Stimulated activated effector memory CD8-positive, alpha-beta T cell treated with anti-CD3 and anti-CD28 coated beads, Interleukin-12 subunit alpha, Interleukin-12 subunit beta, amount 100 ng/mL, for 72 hours (primary cell): ENCODE results near the gene COL20A1.

Experiments used
- ATAC-seq: fragments of 150-1000 bp; cut with Tn5 transposase; 2 replicates; pipeline ENCODE4 v1.10.0; 2021
- DNase-seq, 2 donors: peaks; one replicate each; pipeline ENCODE4 v3.0.0; 2021 to 2022; ENCODE audit warnings: low spot score in 2 of 2
- H3K27ac Mint-ChIP-seq: one replicate; pipeline ENCODE4 v1.8.0; 2022; ENCODE audit warnings: mild to moderate bottlenecking, mixed read lengths
- H3K36me3 Mint-ChIP-seq: one replicate; pipeline ENCODE4 v1.8.0; 2022; ENCODE audit warnings: mild to moderate bottlenecking, mixed read lengths
- H3K4me1 Mint-ChIP-seq: one replicate; pipeline ENCODE4 v1.8.0; 2022; ENCODE audit warnings: mixed read lengths
- H3K4me3 Mint-ChIP-seq: one replicate; pipeline ENCODE4 v1.8.0; 2022; ENCODE audit warnings: mild to moderate bottlenecking, mixed read lengths
- H3K9me3 Mint-ChIP-seq: one replicate; pipeline ENCODE4 v1.8.0; 2022; ENCODE audit warnings: mixed read lengths

Gene COL20A1

DNA sequence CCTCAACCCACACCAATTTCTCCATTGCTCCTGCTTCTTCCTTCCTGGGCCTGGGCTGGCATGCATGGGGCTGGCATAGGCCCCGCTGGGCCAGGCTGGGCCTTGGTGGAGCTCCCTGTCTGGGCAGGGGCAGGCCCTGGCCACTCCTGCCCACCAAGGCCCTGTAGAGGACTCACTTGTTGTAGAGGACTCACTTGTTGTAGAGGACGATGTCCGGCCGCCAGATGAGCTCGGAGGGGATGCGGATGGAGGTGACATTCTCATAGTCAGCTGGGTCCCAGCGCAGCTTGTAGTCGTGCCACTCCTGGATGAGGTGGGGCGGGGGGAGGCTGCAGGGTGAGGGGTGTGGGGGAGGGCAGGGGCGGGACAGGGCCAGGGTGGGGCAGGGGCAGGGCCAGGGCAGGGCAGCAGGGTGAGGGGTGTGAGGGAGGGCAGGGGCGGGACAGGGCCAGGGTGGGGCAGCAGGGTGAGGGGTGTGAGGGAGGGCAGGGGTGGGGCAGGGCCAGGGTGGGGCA, 62.9 kb downstream of the COL20A1 start:
- ATAC-seq: no peak
- Mint-ChIP-seq H3K27ac (no peak overlapping the region), H3K4me1 (no peaks in the 10 kb centered on the region), H3K36me3 (peaks cover 6% of the 10 kb centered on the region), H3K4me3 (no peak overlapping the region), H3K9me3 (no peaks in the 10 kb centered on the region)
- no peak for DNase-seq

DNA sequence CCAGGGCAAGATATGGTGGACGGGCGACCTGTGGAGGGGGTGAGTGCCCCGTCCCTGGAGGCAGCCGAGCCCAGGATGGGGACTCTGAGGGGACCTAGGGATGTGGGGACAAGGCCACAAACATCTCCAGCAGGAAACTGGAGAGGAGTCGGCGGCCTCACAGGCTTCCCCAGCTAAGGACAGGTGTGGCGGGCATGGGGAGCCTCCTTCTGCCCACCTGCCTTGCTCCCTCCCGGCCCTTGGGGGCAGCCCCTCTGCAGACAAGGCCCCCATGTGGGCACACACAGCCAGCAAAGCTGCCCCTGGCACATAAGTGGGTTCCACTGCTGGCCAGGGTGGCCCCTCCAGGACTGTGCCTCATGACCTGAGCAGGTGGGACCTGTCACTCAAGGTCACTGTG, 63.5 kb downstream of the COL20A1 start:
- DNase-seq (no peak), ATAC-seq (no peak)
- Mint-ChIP-seq H3K27ac (no peak overlapping the region), H3K9me3 (no peaks in the 10 kb centered on the region), H3K4me1 (no peaks in the 10 kb centered on the region), H3K36me3 (no peaks in the 10 kb centered on the region), H3K4me3 (no peak overlapping the region)

DNA sequence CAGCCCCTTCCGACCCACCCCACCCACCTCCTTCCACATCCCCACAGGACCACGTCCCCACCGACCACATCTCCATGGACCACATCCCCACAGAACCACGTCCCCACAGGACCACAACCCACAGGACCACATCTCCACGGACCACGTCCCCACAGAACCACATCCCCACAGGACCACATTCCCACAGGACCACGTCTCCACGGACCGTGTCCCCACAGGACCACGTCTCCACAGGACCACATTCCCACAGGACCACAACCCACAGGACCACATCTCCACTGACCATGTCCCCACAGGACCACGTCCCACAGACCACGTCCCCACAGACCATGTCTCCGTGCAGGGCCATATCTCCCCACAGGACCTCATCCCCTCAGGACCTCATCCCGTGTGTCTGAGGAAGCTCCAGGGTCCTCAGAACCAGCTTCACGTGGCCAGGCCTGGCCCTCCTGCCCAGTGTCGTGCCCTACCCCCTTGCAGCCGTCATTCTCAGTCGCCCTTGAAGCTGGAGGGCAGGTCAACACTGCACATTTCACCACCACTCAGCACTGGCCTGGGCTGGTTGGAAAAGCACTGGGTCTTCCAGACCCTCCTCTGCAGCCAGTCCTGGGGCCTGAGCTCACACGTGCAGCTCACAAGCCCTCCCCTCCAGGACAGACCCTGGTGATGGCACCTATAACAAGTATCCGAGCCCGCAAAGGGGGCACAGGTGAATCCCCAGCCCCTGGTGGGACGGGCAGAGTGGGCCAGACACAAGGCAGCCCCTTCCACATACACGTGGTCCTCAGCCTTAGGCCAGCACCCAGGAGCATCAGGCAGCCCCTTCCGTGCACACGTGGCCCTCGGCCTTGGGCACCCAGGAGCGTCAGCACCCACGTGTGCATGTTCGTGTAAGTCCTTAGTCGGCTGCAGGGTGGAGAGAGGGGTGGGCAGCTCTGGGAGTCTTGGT, 64.2 kb downstream of the COL20A1 start:
- Mint-ChIP-seq H3K4me1 (peaks cover under 1% of the 10 kb centered on the region), H3K4me3 (no peak overlapping the region), H3K27ac (no peak overlapping the region), H3K9me3 (no peaks in the 10 kb centered on the region), H3K36me3 (no peaks in the 10 kb centered on the region)
- DNase-seq (no peak), ATAC-seq (no peak)

DNA sequence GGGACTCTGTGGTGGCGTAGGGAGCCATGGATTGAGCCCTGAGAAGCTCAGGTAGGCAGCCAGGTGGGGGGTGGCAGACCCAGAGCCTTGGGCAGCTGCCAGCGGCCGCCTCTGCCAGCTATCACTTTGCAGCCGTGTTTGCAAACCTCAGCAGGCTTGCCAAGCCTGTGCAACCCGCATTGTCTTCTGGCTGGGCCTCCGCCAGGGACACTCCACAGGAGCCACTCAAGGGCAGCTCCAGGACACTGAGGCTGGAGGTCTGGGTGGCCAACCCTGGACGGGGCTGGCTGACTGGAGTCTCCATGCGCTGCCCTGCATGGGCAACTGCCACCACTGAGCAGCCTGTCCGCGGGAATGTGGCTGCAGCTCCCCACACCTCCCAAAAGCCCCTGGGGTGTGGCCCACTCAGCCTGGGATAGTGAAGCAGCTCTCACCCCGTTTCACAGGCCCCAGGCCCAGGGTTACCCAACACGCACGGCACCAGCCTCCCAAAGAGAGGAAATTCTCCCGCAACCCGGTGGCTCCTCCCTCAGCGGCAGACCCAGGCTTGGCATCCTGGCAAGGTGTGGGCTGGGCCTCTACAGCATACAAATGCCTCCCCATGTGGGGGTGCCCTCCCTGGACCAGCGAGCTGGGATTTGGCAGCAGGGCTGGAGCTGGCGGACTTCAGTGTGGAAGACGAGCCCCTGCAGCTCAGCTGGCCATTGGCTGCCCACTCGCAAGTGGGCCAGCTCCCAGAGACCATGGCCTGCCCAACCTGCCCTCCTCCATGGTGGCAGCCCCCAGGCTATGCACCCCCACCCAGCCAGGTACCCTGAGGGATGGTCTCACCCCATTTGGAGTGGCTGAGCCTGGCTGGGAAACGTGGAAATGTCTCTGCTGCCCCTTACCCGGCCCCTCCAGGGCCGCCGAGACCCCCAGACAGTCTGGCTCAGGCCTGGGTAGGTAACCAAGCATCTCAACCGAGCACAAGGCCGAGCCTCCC, 65.2 kb downstream of the COL20A1 start:
- Mint-ChIP-seq H3K9me3 (no peaks in the 10 kb centered on the region), H3K36me3 (no peaks in the 10 kb centered on the region), H3K4me3 (no peak overlapping the region), H3K27ac (no peak overlapping the region), H3K4me1 (peaks cover 8% of the 10 kb centered on the region)
- no peak for DNase-seq
- no peak for ATAC-seq

GRCh38 chr20:63359164-63359934, 66.4 kb downstream of the COL20A1 start:
- ATAC-seq: no peak
- H3K36me3 Mint-ChIP-seq: no peaks in the 10 kb centered on the region
- H3K27ac Mint-ChIP-seq: no peak overlapping the region

DNA sequence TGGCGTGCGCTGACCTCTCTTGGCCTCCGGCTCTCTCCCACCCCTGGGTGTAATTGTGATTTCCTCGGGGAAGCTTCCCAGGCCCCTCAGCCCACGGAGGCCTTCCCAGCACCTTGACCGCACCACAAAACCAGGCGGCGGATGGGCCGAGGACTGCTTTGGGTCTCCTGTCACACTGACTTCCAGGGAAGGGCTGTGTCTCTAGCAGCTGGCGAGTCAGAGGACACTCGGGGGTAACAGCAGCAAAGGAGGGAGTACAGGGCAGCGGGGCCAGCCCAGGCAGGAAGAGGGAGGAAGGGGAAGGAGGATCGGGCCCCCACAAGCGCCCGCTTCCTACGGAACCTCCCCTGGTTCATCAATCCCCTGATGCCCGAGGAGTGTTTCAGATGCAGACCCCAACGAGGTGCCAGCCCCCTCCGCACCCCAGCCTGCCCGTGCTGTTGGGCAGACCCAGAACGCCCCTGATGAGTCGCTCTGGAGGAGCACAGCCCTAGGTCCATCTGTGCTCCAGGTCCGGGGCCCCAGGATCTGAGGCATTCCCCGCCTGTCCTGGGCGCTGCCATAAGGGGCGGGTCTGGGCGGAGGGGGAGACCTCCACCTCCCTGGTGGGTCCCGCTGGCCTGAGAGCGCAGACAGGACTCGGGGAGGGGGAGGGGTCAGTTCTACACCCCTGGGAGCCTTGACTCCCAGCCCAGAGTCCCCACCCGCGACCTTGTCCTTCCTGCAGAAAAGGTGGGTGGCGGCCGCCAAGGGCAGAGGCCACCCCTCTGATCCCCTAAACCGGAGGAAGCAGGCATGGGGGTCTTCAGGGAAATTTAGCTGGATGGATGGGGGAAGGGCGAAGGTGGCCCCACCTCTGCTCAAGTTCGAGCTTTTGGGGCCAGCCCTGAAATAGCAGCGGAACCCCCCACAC, 67.2 kb downstream of the COL20A1 start:
- H3K4me3 Mint-ChIP-seq: no peak overlapping the region
- no peak for ATAC-seq
- H3K9me3 Mint-ChIP-seq: no peaks in the 10 kb centered on the region
- DNase-seq: no peak
- no peak overlapping the region for H3K27ac Mint-ChIP-seq
- peaks cover 8% of the 10 kb centered on the region for H3K4me1 Mint-ChIP-seq
- no peaks in the 10 kb centered on the region for H3K36me3 Mint-ChIP-seq

More at GRCh38 chr20:63359164-63359934, 66.4 kb downstream of the COL20A1 start:
- DNase-seq: no peak
- Mint-ChIP-seq H3K9me3 (no peaks in the 10 kb centered on the region), H3K4me3 (no peak overlapping the region), H3K4me1 (peaks cover 8% of the 10 kb centered on the region)

- ATAC-seq (no peak), DNase-seq (no peak)
- Mint-ChIP-seq H3K4me1 (peaks cover 8% of the 10 kb centered on the region), H3K36me3 (no peaks in the 10 kb centered on the region), H3K9me3 (no peaks in the 10 kb centered on the region), H3K27ac (no peak within 1 kb of the TSS), H3K4me3 (no peak within 1 kb of the TSS)
These were observed 68.0 kb downstream of the COL20A1 start, which contains the start of gene CHRNA4 for GRCh38 chr20:63360850-63361518. Gene CHRNA4 (minus strand): TSS chr20:63361349. CDS start chr20:63361165, 184 bp downstream.

DNA sequence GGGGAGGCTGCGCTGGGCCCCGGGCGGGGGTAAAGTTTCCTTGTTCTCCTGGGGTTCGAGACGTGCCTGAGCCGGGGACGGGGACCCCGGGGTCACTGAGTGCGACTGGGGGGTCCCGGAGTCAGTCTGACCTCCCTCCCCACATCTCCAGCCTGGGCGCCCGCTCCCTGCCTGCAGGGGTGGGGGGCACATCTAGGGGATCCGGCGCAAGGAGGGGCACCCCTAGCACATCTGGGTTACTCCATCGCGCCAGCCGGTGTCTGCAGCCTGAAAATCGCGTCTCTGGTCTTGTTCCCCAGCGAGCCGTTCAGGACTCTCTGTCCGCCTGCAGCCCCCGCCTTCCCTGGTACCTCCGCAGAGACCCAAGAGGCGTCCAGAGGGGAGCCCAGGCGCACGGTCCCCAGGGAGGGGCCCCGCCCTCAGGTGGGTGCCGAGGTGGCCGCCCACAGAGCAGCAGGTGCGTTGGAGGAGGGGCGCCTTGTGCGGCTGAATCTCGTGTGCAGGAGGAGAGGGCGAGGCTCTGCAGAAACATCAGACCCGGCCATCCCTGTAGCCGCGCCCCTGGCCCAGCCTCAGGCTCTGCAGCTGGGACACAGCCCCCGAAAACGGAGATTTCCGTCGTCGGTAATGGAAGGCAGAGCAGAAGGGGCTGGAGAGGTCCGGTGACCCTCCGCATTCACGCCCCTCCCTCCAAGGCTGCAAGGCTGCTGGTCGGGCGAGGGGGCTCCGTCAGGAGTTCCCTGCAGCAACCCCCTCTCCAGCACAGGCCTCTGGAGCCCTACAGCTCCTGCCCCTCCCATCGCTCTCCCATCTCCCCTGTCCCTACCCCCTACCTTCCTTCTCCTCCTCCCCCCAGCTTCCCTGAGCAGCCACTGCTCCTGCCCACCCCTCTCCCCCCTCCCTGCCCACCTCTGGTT, 68.8 kb downstream of the COL20A1 start:
- Mint-ChIP-seq H3K9me3 (no peaks in the 10 kb centered on the region), H3K4me1 (peaks cover 8% of the 10 kb centered on the region), H3K4me3 (no peak overlapping the region), H3K36me3 (no peaks in the 10 kb centered on the region), H3K27ac (no peak overlapping the region)
- no peak for DNase-seq
- ATAC-seq: peak; percentile 11

DNA sequence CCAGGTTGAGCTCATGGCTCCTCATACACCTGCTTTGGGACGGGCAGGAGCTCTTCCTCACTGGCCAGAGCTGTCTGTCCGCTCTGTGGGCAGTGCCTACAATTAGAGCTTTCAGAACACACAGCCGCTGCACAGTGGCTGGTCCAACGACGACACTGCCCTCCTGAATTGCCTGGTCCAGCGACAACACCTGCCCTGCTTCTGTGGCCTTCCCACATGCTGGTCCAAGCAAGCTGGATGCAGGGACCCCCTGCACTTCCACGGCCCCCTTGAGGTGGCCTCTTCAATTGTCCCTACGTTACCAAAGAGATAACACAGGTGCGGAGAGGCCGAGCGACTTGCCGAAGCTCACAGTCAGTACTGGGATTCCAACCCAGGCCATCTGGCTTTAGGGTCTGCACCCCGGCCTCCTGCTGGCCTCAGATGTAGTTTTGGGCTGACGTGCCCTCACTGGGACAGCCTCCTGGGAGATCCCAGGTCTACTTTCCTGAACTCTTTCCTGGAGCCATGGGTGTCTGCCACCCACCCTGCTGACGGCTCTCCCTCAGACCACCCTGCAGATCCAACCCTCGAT, 69.5 kb downstream of the COL20A1 start:
- DNase-seq: no peak
- Mint-ChIP-seq H3K36me3 (no peaks in the 10 kb centered on the region), H3K27ac (no peak overlapping the region), H3K9me3 (no peaks in the 10 kb centered on the region), H3K4me1 (peaks cover 8% of the 10 kb centered on the region), H3K4me3 (no peak overlapping the region)
- ATAC-seq: no peak

GRCh38 chr20:63363013-63363957, 70.3 kb downstream of the COL20A1 start:
- DNase-seq (no peak), ATAC-seq (no peak)
- no peaks in the 10 kb centered on the region for H3K36me3 Mint-ChIP-seq
- no peak overlapping the region for H3K27ac Mint-ChIP-seq
- H3K9me3 Mint-ChIP-seq: no peaks in the 10 kb centered on the region
- H3K4me1 Mint-ChIP-seq: peaks cover 8% of the 10 kb centered on the region
- no peak overlapping the region for H3K4me3 Mint-ChIP-seq

DNA sequence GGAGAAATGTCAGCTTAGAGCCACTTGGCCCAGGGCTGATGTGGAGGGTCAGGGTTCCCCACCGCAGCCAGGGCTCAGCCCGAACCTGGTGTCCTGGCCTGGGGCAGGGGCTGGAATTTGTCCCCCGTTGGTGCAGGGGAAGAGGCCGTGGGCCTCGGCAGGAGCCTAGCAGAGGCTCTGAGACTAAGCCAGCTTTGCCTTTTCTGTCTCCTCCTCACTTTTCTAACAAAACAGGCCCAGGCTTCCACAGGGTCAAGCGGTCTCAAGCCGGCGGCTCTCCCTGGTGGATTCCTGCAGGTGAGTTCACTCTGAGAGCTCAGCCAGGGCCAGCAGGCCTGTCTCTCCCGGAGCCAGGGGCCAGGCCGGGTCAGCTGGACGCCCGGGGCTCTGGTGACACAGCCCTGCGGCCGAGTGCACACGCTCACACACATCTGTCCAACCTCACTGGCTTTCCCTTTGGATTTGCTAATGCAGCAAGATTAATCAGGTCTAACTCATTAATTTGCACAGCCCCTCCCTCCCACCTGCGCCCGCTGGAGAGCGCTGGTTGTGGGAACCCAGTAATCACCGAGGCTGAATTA, 71.1 kb downstream of the COL20A1 start:
- no peak for DNase-seq
- H3K36me3 Mint-ChIP-seq: no peaks in the 10 kb centered on the region
- H3K27ac Mint-ChIP-seq: no peak overlapping the region
- no peak overlapping the region for H3K4me3 Mint-ChIP-seq
- peaks cover 8% of the 10 kb centered on the region for H3K4me1 Mint-ChIP-seq
- no peak for ATAC-seq
- H3K9me3 Mint-ChIP-seq: no peaks in the 10 kb centered on the region
